ENCODE data around the gene PCDH12. TPM values are rescaled to one million over a fixed set of nuclear protein-coding genes. Genes with fewer than 3 reads are reported as not detected.

The PCDH12 gene
- polyA plus RNA-seq, 1 of the 3 experiments (the other 2 are of a cell fraction) = 0.02 TPM

DNA sequence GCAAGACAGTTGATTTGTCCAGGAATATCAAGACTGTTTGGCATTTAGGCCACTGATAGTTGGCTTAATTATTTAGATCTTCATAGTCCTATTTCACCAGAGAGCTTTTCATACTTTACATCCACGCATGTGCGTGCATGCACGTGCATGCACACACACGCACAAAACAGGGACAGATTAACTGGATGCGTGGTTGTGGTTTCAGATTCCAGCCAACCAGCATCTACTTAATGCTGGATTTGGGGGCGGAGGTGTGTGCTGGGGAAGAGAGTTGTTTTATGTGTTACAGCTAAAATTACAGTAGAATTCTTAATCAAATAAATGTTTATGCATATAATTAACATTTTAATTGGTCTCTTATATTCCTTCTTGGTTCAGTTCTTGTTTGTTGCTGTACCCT, 18.2 kb upstream of the PCDH12 start:
- POLR2A ChIA-PET = interaction anchor here (0.6 kb wide), 1 partner anchor 388 kb away, joined by 3 read pairs; no protein-coding TSS in a partner anchor

GRCh38 chr5:141973871-141974595, 16.0 kb upstream of the PCDH12 start:
- no peak overlapping the region for H3K4me3 ChIP-seq (ENCODE audit: low read depth in 2 of 2, low read length in 1 of 2)
- no peak overlapping the region for H3K27ac ChIP-seq (ENCODE audit: low read depth in 2 of 2, low read length in 1 of 2)
- H3K9me3 ChIP-seq = no peaks in the 10 kb centered on the region
- no peak for DNase-seq
- no peak overlapping the region for H2AFZ ChIP-seq (ENCODE audit: low read depth)
- H3K9ac ChIP-seq = no peak overlapping the region
- no peaks in the 10 kb centered on the region for H4K20me1 ChIP-seq (ENCODE audit: insufficient read depth)
- H3F3A ChIP-seq (replicated peaks; ENCODE audit: insufficient read depth) = peaks cover 21% of the 10 kb centered on the region
- H3K4me2 ChIP-seq = no peak overlapping the region
- peaks cover 76% of the 10 kb centered on the region for H3K79me2 ChIP-seq (ENCODE audit: insufficient read depth)
- no peaks in the 10 kb centered on the region for H3K27me3 ChIP-seq (ENCODE audit: insufficient read depth)
- WGBS (ENCODE audit: low lambda C conversion rate) = 80% methylated on average over 1 of the region's 1 CpG
- H3K9me2 ChIP-seq = no peaks in the 10 kb centered on the region
- H3K4me1 ChIP-seq (ENCODE audit: control insufficient read depth in 1 of 2, insufficient read depth in 2 of 2, low read depth in 1 of 2, low read length in 1 of 2) = peaks cover 9 to 19% of the 10 kb centered on the region in 2 experiments; a peak in 3 of 4 replicates
- ChIA-PET CTCF (interaction anchor here (2.7 to 7.8 kb wide), 2 partner anchors 15 to 18 kb away, joined by 12 to 99 read pairs; partner anchors contain the start of gene PCDH12), POLR2A (no interaction called here)
- peaks cover 51 to 57% of the 10 kb centered on the region in 2 experiments for H3K36me3 ChIP-seq (replicated peaks in 1 of 2; ENCODE audit: control insufficient read depth in 1 of 2, insufficient read depth in 2 of 2, low read length in 1 of 2)
- TF ChIP-seq, protein P1, sequence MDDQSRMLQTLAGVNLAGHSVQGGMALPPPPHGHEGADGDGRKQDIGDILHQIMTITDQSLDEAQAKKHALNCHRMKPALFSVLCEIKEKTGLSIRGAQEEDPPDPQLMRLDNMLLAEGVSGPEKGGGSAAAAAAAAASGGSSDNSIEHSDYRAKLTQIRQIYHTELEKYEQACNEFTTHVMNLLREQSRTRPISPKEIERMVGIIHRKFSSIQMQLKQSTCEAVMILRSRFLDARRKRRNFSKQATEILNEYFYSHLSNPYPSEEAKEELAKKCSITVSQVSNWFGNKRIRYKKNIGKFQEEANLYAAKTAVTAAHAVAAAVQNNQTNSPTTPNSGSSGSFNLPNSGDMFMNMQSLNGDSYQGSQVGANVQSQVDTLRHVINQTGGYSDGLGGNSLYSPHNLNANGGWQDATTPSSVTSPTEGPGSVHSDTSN (IDR thresholded peaks at IDR 0.05) = no peak
- TF ChIP-seq RFX5 (IDR thresholded peaks at IDR 0.05; ENCODE audit: low read length) (no peak), RCOR1 (IDR thresholded peaks at IDR 0.05; ENCODE audit: low read length) (no peak), FOXJ3 (CRISPR knock-in tag; IDR thresholded peaks at IDR 0.05) (no peak), EP300 (IDR thresholded peaks at IDR 0.05; ENCODE audit: borderline replicate concordance in 1 of 2, low read depth in 1 of 2, low read length in 1 of 2) (no peak), RXRA (IDR thresholded peaks at IDR 0.05; ENCODE audit: borderline replicate concordance, low read depth) (no peak), MXI1 (IDR thresholded peaks at IDR 0.05; ENCODE audit: low read depth, low read length) (no peak), IRF3 (IDR thresholded peaks at IDR 0.05; ENCODE audit: low read depth, low read length) (no peak), POLR2AphosphoS5 (IDR thresholded peaks at IDR 0.05; ENCODE audit: low read depth, low read length) (no peak)

More for the DNA sequence above, 18.2 kb upstream of the PCDH12 start:
- peaks cover 12% of the 10 kb centered on the region for H3F3A ChIP-seq (replicated peaks; ENCODE audit: insufficient read depth)
- peaks cover 56% of the 10 kb centered on the region for H3K79me2 ChIP-seq (ENCODE audit: insufficient read depth)
- H3K27me3 ChIP-seq (ENCODE audit: insufficient read depth) = no peaks in the 10 kb centered on the region
- H3K9me2 ChIP-seq = no peaks in the 10 kb centered on the region
- CTCF ChIA-PET = interaction anchor here (1.4 to 5.1 kb wide), 5 partner anchors 13 to 283 kb away, joined by 3 to 31 read pairs (median 17); partner anchors contain the start of gene GNPDA1
- H3K4me3 ChIP-seq (ENCODE audit: low read depth in 2 of 2, low read length in 1 of 2) = no peak overlapping the region
- no peak overlapping the region for H3K9ac ChIP-seq
- H3K27ac ChIP-seq (ENCODE audit: low read depth in 2 of 2, low read length in 1 of 2) = no peak overlapping the region
- no peak overlapping the region for H3K4me2 ChIP-seq
- peaks cover 8 to 9% of the 10 kb centered on the region in 2 experiments; a peak in 3 of 4 replicates for H3K4me1 ChIP-seq (ENCODE audit: control insufficient read depth in 1 of 2, insufficient read depth in 2 of 2, low read depth in 1 of 2, low read length in 1 of 2)
- no peak for DNase-seq
- TF ChIP-seq FOSL2 (IDR thresholded peaks at IDR 0.05; ENCODE audit: borderline replicate concordance, low read depth) (no peak), TAF1 (IDR thresholded peaks at IDR 0.05; ENCODE audit: borderline replicate concordance, low read depth, low read length) (no peak), GABPA (IDR thresholded peaks at IDR 0.05; ENCODE audit: low read depth) (no peak), RAD21 (IDR thresholded peaks at IDR 0.05; ENCODE audit: low read length) (no peak), ELF1 (IDR thresholded peaks at IDR 0.05) (no peak), NFIC (IDR thresholded peaks at IDR 0.05; ENCODE audit: borderline replicate concordance) (no peak), RCOR1 (IDR thresholded peaks at IDR 0.05; ENCODE audit: low read length) (no peak), IRF3 (IDR thresholded peaks at IDR 0.05; ENCODE audit: low read depth, low read length) (no peak)
- TF ChIP-seq, protein P2, sequence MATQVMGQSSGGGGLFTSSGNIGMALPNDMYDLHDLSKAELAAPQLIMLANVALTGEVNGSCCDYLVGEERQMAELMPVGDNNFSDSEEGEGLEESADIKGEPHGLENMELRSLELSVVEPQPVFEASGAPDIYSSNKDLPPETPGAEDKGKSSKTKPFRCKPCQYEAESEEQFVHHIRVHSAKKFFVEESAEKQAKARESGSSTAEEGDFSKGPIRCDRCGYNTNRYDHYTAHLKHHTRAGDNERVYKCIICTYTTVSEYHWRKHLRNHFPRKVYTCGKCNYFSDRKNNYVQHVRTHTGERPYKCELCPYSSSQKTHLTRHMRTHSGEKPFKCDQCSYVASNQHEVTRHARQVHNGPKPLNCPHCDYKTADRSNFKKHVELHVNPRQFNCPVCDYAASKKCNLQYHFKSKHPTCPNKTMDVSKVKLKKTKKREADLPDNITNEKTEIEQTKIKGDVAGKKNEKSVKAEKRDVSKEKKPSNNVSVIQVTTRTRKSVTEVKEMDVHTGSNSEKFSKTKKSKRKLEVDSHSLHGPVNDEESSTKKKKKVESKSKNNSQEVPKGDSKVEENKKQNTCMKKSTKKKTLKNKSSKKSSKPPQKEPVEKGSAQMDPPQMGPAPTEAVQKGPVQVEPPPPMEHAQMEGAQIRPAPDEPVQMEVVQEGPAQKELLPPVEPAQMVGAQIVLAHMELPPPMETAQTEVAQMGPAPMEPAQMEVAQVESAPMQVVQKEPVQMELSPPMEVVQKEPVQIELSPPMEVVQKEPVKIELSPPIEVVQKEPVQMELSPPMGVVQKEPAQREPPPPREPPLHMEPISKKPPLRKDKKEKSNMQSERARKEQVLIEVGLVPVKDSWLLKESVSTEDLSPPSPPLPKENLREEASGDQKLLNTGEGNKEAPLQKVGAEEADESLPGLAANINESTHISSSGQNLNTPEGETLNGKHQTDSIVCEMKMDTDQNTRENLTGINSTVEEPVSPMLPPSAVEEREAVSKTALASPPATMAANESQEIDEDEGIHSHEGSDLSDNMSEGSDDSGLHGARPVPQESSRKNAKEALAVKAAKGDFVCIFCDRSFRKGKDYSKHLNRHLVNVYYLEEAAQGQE (IDR thresholded peaks at IDR 0.05; ENCODE audit: low read depth, low read length) = no peak
- H4K20me1 ChIP-seq (ENCODE audit: insufficient read depth) = no peaks in the 10 kb centered on the region
- 96% methylated on average over 6 of the region's 6 CpGs for WGBS (ENCODE audit: low lambda C conversion rate)
- no peak overlapping the region for H2AFZ ChIP-seq (ENCODE audit: low read depth)
- H3K9me3 ChIP-seq = no peaks in the 10 kb centered on the region
- H3K36me3 ChIP-seq (replicated peaks in 1 of 2; ENCODE audit: control insufficient read depth in 1 of 2, insufficient read depth in 2 of 2, low read length in 1 of 2) = peaks cover 66 to 74% of the 10 kb centered on the region in 2 experiments

All from SK-N-SH (cell line).